GM19025 (cell line): ENCODE results near the gene TMEM94.
"Not testable (repeated sequence)": the region's sequence is repeated elsewhere in the genome, so short reads cannot be mapped to it uniquely, and the experiment has no call there.

Source experiments
- ATAC-seq: cut with Tn5 transposase; IDR thresholded peaks from one replicate; pipeline ENCODE4 v1.9.1; 2021; ENCODE audit warnings: mild to moderate bottlenecking, low read depth, moderate library complexity; ENCODE audit not compliant: unreplicated experiment

TMEM94 gene

DNA sequence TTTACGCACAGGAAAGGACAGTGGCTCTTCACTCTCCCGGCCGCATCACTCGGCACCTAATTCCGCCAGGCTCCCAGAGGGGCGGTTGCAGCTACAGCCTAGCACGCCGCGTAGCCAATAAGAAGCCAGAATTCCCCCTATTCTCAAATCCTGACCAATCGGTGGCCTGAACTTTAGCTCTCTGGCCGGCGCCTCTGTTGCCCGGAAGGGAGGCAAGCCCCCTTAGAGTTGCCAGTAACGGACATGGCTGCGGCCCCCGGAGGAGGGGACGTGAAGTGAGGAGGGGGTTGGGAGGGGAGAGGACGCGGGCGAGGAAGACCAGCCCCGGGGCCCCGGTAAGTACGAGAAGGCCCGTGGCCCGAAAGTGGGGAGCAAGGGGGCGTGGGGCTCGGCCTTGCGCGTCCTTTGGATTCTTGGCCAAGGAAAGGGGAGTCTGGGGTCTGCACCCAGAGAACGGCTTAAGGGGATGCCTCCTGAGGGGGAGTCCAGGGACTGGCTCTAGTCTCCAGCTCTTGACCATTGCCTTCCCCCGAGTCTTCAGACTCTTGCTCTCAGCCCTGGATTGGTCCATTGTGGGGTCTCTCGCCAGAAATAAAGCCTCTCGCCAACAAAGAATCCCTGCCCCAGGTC lies at the start of gene TMEM94:
TMEM94 (plus strand) TSS at position 219 of the 630 bp plus-strand sequence. CDS start 15,271 bp downstream, outside the sequence.
- ATAC-seq: peak; percentile 94

DNA sequence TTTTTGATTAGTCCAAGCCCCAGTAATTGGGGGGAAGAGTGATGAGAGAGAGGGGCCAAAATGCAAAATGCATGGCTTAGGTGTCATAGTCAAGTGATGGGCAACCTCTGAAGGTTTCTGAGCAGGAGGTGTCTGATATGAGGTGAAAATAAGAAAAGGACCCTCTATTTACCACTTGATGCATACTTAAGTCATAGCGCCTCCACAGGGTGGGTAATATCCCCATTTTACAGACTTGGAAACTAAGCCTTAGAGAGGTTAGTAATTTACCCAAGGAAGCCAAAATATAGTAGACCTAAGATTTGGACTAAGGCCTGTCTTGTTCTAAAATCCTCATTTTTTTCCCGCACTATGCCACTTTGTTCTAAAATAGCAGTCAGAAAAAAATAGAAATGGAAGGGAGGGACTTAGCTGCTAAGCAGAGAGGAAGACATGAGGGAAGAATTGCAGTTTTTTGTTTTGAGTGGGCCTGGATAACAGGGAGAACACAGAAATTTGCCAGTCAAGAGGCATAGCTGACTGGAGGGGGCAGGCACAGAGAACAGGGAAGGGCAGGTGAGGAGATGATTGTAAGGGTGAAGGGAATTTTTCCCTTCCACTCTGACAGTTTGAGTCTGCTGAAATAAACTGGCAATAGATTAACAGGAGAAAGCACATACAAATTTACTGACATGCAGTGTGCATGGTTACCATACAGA lies 48.6 kb upstream of the TMEM94 start:
- ATAC-seq: no peak

DNA sequence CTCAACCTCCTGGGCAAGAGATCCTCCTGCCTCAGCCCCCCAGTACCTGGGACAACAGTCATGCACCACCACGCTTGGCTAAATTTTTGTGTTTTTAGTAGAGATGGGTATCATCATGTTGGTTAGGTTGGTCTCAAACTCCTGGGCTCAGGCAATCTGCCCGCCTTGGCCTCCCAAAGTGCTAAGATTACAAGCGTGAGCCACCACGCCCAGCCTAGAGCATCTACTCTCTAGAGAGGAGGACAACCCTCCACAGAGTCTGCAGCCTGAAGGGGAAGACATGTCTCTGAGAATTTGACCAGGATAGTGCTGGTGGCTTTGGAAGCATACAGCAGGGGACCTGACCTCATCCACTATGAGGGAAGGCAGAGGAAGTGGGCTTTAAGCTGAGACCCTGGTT lies 46.3 kb upstream of the TMEM94 start:
- no peak for ATAC-seq

DNA sequence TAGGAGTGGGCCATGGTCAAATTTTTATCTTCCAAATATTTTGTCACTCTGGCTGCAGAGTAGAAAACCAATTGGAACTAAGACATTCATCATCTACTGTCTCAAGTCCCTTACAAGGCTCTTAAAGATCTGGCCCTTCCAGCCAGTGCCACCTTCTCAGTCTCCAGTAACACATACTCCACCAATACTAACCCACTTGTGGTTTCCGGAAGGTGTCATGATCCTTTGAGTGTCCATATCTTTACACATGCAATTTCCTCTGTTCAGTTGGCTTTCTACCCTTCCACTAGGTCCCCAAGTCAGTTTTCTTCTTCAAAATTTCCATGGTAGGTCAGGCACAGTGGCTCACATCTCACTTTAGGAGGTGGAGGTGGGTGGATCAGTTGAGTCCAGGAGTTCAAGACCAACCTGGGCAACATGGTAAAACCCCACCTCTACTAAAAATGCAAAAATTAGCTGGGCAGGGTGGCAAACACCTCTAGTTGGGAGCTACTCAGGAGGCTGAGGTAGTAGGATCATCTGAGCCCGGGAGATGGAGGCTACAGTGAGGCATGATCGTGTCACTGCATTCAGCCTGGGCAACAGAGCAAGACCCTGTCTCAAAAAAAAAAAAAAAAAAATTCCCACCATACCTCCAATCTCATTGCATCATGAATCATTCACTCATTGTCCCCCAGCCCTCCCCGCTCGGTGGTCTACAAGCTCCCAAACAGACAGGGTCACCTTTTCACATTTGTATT lies 44.9 kb upstream of the TMEM94 start:
- no peak for ATAC-seq

DNA sequence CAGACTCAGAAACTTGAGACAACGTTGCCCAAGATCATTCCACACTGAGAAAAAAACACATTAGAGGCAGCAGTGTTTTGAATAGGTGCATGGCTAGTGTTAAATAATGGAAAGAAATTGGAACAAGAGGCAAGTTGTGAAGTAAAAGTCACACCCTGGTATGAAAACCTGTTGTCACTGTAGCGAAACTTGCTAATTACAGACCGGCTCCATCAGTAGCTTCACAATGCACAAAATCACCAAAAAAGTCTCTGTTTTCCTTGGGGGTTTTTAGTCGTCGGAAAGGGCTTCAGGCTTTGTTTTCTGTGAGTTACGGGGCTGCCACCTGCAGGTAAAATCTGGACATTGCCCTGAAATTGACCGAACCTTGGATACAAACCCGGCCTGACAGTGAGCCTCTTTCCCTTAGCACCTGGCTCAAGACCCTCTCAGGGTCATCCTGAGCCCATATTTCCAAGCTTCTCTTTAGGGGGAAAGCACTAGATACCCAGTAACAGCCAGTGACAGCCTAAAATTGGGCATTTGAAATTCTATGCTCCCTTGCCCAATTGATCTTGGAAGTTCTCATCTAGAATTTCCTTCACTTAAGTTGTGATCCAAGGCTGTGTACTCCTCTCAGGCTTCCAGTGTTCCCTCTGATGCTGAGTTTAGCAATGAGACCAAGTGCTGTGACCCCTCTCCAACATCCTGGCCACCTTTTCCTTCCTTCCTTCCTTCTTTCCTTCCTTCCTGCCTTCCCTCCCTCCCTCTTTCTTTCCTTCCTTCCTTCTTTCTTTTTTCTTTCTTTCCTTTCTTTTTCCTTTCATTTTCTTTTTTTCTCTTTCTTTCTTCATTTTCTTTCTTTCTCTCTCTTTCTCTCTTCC lies 43.7 kb upstream of the TMEM94 start:
- no peak for ATAC-seq

DNA sequence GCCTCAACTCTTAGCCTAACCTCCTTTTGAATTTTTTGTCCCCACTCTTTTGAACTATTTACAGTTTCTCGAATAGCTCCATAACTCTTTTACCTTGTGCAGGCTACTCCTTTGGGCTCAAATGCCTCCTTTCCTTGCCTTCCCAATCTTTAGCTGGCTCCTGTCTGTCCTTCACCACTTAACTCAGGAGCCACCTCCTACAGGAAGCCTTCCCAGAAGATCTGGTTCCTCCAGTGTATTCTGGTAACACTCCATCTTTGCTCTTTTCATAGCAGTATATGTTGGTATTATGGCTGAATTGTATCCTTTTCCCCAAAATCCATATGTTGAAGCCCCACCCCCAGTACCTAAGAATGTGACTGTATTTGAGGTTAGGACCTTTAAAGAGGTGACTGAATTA lies 41.9 kb upstream of the TMEM94 start:
- ATAC-seq: no peak

DNA sequence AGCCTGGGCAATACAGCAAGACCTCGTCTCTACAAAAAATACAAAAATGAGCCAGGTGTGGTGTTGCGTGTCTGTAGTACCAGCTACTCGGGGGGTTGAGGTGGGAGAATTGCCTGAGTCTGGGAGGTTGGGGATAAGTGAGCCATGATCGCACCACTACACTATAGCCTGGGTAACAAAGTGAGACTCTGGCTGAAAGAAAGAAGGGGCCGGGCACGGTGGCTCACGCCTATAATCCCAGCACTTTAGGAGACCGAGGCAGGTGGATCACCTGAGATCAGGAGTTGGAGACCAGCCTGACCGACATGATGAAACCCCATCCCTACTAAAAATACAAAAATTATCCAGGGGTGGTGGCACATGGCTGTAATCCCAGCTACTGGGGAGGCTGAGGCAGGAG lies 40.4 kb upstream of the TMEM94 start:
- ATAC-seq: no peak

DNA sequence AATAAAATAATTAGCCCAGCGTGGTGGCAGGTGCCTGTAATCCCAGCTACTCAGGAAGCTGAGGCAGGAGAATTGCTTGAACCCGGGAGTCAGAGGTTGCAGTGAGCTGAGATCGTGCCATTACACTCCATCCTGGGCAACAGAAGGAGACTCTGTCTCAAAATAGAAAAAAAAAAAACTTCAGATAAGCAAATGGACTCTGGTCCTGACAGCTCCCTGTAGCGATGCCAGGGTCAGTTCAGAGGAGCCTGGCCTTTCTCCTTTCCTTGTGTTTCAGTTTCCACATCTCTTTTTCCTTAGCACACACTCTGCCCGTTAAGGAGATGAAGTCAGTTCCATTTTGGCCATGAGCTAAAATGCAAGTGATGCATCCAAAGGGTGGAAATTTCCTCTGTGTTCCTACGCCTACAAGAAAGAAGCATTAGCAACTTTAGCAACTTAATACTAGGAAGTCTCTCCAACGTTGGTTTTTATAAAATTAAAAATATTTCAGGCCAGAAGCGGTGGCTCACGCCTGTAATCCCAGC lies 39.3 kb upstream of the TMEM94 start:
- no peak for ATAC-seq

DNA sequence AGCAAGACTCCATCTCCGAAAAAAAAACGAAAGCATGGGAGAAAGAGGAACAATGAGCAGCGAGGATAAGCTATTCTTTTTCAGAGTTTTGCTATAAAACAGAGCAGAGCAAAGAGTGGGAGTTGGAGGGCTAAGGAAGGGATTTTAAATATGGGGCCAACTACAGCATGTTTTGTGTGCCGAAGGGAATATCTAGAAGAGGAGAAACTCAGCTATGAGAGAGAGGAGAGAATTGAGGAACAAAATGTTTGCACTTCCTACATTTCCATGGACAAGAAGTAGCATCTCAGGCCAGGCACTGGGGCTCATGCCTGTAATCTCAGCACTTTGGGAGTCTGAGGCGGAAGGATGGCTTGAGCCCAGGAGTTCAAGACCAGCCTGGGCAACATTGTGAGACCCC lies 37.9 kb upstream of the TMEM94 start:
- ATAC-seq: no peak

DNA sequence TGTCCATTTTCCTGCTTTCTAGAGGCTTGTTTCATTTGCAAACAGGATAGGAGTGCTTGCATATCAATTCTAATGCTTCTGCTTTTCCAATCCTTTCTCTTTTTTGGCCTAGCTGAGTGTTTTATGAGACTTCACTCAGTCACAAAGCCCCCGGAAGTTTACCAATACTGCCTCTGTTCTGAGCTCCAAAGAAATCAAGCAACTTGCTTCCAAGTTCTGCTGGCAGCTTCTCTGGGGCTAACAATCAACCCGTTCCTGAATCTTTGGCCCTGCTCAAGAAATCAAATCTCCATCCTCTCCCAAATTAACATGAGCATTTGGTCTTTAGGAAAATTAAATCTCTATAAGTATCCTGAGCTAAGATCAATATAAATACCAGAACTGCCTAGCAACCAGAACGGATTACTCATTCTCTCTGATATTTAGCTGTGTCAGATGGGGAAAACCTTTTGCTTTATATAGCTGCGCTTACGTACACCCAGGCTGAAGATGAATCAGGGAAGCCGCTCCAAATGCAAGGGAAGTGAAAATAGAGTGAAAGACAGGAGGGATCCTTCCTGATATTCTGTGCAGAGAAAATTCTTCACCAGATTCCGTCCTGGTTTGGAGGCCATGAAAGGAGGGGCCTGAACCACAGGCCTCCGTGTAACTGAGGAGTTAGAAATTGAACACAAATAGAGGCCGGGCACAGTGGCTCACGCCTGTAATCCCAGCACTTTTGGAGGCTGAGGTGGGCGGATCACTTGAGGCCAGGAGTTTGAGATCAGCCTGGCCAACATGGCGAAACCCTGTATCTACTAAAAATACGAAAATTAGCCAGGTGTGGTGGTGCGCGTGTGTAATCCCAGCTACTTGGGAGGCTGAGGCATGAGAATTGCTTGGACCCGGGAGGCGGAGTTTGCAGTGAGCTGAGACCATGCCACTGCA lies 27.6 kb upstream of the TMEM94 start:
- ATAC-seq: no peak

DNA sequence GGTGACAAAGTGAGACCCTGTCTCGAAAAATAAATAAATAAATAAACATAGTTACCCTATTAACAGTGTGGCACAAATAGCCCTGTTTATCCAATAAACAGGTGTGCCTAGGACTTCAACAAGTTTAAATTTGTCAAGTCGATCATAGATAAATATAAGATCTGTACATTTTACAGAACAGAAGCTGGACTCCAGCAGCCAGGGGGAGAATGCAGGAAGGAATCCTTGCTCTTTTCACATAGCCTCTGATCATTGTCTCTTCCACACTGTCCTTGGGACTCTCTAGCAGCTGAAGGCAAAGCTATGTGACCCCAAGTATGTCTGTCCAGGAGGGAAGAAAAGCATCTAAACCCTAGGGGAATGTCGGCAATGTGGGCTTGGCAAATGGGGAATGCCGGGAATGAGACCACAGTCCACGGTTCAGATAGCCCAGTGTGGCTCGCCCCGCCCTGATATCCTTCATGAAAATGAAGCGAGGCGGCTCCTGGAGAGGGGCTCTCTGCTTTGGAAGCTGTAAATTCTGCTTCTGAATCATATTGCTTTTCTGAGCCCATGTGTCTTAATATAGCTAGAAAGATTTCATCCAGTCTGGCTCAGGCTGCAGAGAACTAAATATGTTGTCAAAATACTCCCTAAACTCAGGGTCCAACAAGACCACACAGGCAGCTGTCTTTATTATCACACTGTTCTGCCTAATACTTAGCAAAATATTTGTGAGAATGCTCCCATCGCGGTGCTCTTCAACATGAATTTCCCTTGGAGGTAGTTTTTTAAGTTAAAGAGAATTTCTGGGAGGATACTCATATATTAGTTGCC lies 26.1 kb upstream of the TMEM94 start:
- ATAC-seq: no peak

DNA sequence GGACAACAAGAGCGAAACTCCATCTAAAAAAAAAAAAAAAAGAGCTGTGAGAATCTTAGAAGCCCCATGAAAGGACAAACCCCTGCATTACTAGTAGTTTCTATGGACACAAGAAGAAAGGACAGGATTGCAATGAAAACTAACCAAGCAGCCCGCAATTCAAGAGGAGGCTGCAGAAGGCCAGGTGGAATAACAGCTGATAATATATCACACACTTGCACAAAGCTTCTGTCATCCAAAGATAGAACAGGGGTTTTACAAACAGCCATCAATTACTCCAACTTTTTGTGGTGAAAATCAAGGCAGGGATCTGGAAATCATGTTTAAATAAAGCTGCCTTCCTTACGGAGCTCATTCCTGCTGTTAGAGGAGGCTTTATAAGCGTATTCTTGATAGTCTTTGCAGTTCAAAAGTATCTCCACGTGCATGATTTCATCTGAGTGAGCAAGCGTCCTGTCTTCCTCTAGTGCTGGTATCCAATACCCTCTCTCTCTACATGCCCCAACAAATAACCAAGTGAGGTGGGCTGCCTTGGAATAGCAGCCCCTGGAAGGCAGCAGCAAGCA lies 23.1 kb upstream of the TMEM94 start:
- ATAC-seq: no peak

DNA sequence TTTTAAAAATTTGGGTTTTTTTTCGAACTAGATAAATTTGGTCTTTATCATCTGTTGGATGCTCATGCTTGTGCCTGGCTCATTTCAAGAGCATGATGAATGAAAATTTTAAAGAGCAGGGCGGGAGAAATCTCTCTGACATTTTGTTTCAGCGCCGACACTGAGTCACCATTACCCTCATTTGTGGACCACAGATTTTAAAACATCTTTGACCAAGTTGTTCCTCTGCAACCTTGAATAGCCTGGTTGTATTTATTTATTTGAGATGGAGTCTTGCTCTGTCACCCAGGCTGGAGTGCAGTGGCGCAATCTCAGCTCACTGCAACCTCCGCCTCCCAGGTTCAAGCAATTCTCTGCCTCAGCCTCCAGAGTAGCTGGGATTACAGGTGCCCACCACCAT lies 22.0 kb upstream of the TMEM94 start:
- ATAC-seq: not testable (repeated sequence)

DNA sequence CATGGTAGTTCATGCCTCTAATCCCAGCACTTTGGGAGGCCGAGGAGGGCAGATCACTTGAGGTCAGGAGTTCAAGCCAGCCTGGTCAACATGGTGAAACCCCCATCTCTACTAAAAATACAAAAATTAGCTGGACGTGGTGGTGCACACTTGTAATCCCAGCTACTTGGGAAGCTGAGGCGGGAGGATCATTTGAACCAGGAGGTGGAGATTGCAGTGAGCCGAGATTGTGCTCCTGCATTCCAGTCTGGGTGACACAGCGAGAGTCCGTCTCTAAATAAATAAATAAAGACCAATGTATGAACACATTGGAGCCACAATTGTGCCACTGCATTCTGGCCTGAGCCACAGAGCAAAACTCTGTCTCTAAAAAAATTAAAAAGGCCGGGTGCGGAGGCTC lies 19.0 kb upstream of the TMEM94 start:
- not testable (repeated sequence) for ATAC-seq

DNA sequence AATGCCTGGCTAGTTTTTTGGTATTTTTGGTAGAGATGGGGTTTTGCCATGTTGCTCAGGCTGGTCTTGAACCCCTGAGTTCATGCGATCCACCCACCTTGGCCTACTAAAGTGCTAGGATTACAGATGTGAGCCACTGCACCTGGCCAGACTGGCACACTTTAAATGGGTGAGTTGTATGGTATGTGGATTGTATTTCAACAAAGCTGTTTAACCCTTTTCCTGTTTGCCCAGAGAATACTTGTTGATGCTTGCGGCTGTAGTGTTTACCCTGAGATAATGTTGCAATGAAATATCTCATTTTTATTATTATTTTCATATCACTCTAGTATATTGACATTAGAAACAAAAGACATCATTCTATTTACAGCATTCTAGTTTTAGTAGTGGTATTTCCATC lies 17.1 kb upstream of the TMEM94 start:
- ATAC-seq: no peak

DNA sequence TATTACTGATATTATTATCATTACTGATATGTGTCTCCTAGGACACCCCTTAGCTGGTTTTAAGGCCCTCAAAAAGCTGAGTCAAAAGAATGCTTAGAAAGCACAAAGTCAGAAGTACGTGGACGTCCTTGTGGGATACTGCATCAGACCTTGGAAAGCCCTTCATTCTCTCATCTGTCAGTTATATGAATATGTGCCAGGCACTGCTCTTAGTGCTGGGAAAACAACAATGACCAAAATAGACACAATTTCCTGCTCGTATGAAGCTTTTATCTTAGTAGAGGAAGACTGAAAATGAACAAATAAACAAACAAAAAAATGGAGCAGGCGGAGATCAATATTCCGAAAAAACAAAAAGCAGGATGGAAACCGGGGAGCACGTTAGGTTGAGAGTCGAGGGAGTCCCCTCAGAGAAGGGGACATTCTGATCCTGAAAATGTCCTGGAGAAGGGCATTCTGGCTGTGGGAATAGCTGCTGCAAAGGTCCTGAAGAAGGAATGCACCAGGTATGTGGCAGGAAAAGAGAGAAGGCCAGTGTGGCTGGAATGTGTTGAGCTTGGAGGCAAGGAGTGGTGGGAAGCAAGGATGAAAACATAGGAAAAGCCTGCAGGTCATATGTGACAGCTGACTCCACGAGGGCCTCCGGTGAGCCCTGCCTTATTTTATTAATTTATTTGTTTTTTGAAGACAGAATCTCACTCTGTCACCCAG lies 15.5 kb upstream of the TMEM94 start:
- ATAC-seq: no peak

DNA sequence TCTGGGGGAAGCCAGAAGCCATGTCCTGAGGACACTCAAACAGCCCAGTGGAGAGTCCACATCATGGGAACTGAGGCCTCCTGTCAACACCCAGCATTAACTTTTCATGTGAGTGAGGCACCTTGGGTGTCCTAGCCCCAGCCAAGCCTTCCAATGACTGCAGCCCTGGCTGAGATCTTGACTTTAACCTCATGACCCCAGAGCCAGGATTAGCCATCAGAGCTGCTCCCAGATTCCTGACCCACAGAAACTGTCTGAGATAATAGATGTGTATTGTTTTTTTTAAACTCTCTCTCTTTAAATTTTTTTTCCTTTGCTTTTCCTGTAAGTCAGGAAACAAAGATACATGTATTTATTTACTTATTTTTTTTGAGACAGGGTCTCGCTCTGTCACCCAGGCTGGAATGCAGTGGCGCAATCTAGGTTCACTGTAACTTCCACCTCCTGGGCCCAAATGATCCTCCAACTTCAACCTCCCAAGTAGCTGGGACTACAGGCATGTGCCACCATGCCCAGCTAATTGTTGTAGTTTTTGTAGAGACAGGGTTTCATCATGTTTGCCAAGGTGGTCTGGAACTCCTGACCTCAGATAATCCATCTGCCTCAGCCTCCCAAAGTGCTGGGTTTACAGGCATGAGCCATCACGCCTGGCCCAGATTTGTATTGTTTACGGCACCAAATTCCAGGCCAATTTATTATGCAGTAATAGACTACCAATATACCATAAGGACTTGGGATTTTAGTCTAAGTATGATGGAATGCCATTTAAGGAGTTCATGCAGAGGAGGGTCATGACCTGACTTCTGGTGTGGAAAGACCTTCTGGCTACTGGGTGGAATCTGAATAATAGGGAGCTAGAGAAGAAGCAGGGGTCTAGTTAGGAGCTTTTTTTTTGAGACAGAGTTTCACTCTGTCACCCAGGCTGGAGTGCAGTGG lies 14.0 kb upstream of the TMEM94 start:
- no peak for ATAC-seq
